Measurements from ENCODE around the gene PDS5A. TPM values are rescaled to one million over a fixed set of nuclear protein-coding genes. Genes with fewer than 3 reads are reported as not detected.
A peak's percentile ranks its signal among the peaks of the same experiment; 100 is the strongest.

The PDS5A gene
- total and polyA plus RNA-seq, 2 of the 13 experiments (the other 11 are each of a cell fraction or from before 2014, with no cell fraction given), result 31.8 to 57.0 TPM

DNA sequence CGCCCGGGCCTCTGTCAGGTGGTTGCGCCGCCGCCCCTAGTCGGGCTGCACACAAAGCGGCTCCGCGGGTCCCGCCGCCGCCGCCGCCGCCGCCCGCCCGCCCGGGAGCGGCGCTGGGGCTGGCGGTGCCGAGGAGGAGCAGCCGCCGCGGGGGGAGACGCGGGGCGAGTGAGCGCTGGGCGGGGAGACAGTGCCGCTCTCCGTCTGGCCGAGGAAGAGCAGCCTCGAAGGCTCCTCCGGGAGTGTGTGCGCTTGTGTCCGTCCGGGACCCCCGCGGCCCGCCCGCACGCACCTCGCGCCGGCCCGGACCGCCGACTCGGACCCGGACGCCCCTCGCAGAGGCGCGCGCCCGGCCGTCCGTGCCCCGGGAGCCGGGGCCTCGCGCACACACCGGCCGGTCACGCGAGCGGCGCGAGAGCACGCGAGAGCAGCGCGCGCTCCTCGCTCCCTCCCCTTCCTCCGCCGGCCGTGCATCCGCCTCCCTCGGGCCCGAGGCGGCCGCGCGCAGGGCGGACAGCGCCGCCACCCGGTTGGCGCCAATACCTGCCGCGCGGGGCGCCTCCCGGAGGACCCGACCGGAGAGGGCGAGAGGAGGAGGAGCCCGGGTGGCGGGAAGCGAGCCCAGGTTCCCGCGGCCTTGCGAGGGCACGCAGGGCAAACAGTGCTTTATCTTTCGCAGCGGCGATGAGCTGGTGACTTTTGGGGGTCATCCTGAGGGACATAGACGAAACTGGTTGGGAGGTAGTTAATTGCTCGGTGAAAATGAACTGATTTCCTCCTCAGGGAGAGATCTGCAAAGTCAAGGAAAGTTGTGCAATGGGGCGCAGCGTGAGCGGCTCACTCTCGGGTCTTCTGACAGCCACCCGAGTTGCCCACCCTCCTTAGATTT lies at the start of gene PDS5A (continued):
- TF ChIP-seq, protein P1, sequence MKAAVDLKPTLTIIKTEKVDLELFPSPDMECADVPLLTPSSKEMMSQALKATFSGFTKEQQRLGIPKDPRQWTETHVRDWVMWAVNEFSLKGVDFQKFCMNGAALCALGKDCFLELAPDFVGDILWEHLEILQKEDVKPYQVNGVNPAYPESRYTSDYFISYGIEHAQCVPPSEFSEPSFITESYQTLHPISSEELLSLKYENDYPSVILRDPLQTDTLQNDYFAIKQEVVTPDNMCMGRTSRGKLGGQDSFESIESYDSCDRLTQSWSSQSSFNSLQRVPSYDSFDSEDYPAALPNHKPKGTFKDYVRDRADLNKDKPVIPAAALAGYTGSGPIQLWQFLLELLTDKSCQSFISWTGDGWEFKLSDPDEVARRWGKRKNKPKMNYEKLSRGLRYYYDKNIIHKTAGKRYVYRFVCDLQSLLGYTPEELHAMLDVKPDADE (CRISPR knock-in tag; IDR thresholded peaks at IDR 0.05), result 0 out of 2 replicates have a peak, but pooled peaks have one; percentile 61
- TF ChIP-seq SYNCRIP (IDR thresholded peaks at IDR 0.05; ENCODE audit: insufficient read depth, low read depth, low read length), result no peak
- TF ChIP-seq, protein P2, sequence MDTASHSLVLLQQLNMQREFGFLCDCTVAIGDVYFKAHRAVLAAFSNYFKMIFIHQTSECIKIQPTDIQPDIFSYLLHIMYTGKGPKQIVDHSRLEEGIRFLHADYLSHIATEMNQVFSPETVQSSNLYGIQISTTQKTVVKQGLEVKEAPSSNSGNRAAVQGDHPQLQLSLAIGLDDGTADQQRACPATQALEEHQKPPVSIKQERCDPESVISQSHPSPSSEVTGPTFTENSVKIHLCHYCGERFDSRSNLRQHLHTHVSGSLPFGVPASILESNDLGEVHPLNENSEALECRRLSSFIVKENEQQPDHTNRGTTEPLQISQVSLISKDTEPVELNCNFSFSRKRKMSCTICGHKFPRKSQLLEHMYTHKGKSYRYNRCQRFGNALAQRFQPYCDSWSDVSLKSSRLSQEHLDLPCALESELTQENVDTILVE (CRISPR knock-in tag; IDR thresholded peaks at IDR 0.05), result peak; percentile 88; the same call in 1 of the 2 replicates
- no peak for TF ChIP-seq HDAC6 (IDR thresholded peaks at IDR 0.05; ENCODE audit: low read depth, low read length)
- TF ChIP-seq, protein P3, sequence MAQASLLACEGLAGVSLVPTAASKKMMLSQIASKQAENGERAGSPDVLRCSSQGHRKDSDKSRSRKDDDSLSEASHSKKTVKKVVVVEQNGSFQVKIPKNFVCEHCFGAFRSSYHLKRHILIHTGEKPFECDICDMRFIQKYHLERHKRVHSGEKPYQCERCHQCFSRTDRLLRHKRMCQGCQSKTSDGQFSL (CRISPR knock-in tag; IDR thresholded peaks at IDR 0.05), result no peak; the same call in 1 of the 2 replicates
- TF ChIP-seq, protein P4, sequence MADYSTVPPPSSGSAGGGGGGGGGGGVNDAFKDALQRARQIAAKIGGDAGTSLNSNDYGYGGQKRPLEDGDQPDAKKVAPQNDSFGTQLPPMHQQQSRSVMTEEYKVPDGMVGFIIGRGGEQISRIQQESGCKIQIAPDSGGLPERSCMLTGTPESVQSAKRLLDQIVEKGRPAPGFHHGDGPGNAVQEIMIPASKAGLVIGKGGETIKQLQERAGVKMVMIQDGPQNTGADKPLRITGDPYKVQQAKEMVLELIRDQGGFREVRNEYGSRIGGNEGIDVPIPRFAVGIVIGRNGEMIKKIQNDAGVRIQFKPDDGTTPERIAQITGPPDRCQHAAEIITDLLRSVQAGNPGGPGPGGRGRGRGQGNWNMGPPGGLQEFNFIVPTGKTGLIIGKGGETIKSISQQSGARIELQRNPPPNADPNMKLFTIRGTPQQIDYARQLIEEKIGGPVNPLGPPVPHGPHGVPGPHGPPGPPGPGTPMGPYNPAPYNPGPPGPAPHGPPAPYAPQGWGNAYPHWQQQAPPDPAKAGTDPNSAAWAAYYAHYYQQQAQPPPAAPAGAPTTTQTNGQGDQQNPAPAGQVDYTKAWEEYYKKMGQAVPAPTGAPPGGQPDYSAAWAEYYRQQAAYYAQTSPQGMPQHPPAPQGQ (CRISPR knock-in tag; IDR thresholded peaks at IDR 0.05; ENCODE audit: borderline replicate concordance), result no peak
- TF ChIP-seq YY1 (IDR thresholded peaks at IDR 0.05; ENCODE audit: insufficient read depth, insufficient replicate concordance, low read depth, low read length), result peak; percentile 84
- no peak; the same call in 1 of the 2 replicates for TF ChIP-seq MIXL1 (CRISPR knock-in tag; IDR thresholded peaks at IDR 0.05)
- TF ChIP-seq RFXAP (CRISPR knock-in tag; IDR thresholded peaks at IDR 0.05; ENCODE audit: borderline replicate concordance), result 0 out of 2 replicates have a peak, but pooled peaks have one; percentile 62
- TF ChIP-seq ZNF326 (CRISPR knock-in tag; IDR thresholded peaks at IDR 0.05; ENCODE audit: borderline replicate concordance), result no peak
- TF ChIP-seq ZNF75D (CRISPR knock-in tag; IDR thresholded peaks at IDR 0.05; ENCODE audit: borderline replicate concordance), result no peak
- TF ChIP-seq TAF1 (CRISPR knock-in tag; IDR thresholded peaks at IDR 0.05), result no peak
- TF ChIP-seq, protein P5, sequence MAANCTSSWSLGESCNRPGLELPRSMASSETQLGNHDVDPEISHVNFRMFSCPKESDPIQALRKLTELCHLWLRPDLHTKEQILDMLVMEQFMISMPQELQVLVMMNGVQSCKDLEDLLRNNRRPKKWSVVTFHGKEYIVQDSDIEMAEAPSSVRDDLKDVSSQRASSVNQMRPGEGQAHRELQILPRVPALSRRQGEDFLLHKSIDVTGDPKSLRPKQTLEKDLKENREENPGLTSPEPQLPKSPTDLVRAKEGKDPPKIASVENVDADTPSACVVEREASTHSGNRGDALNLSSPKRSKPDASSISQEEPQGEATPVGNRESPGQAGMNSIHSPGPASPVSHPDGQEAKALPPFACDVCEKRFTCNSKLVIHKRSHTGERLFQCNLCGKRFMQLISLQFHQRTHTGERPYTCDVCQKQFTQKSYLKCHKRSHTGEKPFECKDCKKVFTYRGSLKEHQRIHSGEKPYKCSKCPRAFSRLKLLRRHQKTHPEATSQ (CRISPR knock-in tag; IDR thresholded peaks at IDR 0.05; ENCODE audit: borderline replicate concordance), result 0 out of 2 replicates have a peak, but pooled peaks have one; percentile 64
- TF ChIP-seq, protein P6, sequence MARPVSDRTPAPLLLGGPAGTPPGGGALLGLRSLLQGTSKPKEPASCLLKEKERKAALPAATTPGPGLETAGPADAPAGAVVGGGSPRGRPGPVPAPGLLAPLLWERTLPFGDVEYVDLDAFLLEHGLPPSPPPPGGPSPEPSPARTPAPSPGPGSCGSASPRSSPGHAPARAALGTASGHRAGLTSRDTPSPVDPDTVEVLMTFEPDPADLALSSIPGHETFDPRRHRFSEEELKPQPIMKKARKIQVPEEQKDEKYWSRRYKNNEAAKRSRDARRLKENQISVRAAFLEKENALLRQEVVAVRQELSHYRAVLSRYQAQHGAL (CRISPR knock-in tag; IDR thresholded peaks at IDR 0.05; ENCODE audit: not compliant biosample characterization), result no peak

Data from HepG2 (cell line).